Activated CD4-positive, CD25-positive, alpha-beta regulatory T cell treated with anti-CD3 and anti-CD28 coated beads, Interleukin-2, amount 50 U/mL, for 72 hours (primary cell): ENCODE results near the gene GLCE.

Source experiments
- DNase-seq: peaks from one replicate; pipeline ENCODE4 v3.0.0; 2021

Gene GLCE

GRCh38 chr15:69160141-69160993 is at the start of gene GLCE:
Gene GLCE, plus strand, starts transcription at chr15:69160635. Its CDS starts 95,172 bp downstream, at chr15:69255807.
- peak; percentile 96 for DNase-seq

- DNase-seq: no peak
These were observed 46.0 kb upstream of the GLCE start for GRCh38 chr15:69114331-69114928.

GRCh38 chr15:69115031-69115430 is 45.4 kb upstream of the GLCE start:
- DNase-seq: no peak

GRCh38 chr15:69116391-69116790 is 44.0 kb upstream of the GLCE start:
- DNase-seq: no peak

GRCh38 chr15:69117431-69117871 is 43.0 kb upstream of the GLCE start:
- no peak for DNase-seq

- no peak for DNase-seq
These were observed 42.3 kb upstream of the GLCE start for GRCh38 chr15:69118089-69118488.

- no peak for DNase-seq
These were observed 41.4 kb upstream of the GLCE start for GRCh38 chr15:69119001-69119400.

- no peak for DNase-seq
These were observed 40.6 kb upstream of the GLCE start for GRCh38 chr15:69119683-69120395.

- no peak for DNase-seq
These were observed 39.7 kb upstream of the GLCE start for GRCh38 chr15:69120732-69121131.

GRCh38 chr15:69121198-69121828 is 39.1 kb upstream of the GLCE start:
- DNase-seq: no peak

GRCh38 chr15:69125236-69125635 is 35.2 kb upstream of the GLCE start:
- DNase-seq: no peak

GRCh38 chr15:69126054-69126469 is 34.4 kb upstream of the GLCE start:
- DNase-seq: no peak

- DNase-seq: no peak
These were observed 33.1 kb upstream of the GLCE start for GRCh38 chr15:69127306-69127705.

GRCh38 chr15:69128667-69129311 is 31.6 kb upstream of the GLCE start:
- DNase-seq: no peak

- DNase-seq: no peak
These were observed 28.8 kb upstream of the GLCE start for GRCh38 chr15:69131362-69132220.

GRCh38 chr15:69132430-69132829 is 28.0 kb upstream of the GLCE start:
- no peak for DNase-seq

GRCh38 chr15:69132977-69133861 is 27.2 kb upstream of the GLCE start:
- DNase-seq: no peak

- no peak for DNase-seq
These were observed 26.4 kb upstream of the GLCE start for GRCh38 chr15:69133862-69134519.

GRCh38 chr15:69134791-69135190 is 25.6 kb upstream of the GLCE start:
- no peak for DNase-seq

- no peak for DNase-seq
These were observed 24.9 kb upstream of the GLCE start for GRCh38 chr15:69135499-69135898.
